Loucy (cell line): ENCODE results near the gene BCL11A.
A peak's percentile ranks its signal among the peaks of the same experiment; 100 is the strongest.

ENCODE experiments used
- H2AFZ ChIP-seq: fragments of 200-600 bp; sonication (generic); 2 replicates; pipeline ENCODE4 v1.6.0; 2016; ENCODE audit warnings: antibody characterized with exemption, mild to moderate bottlenecking, low read length, moderate library complexity
- H3F3A ChIP-seq: fragments of 200-600 bp; 2 replicates; pipeline ENCODE4 v1.6.0; 2016; ENCODE audit warnings: antibody characterized with exemption, low read depth, mild to moderate bottlenecking
- H3K27me3 ChIP-seq: fragments of 200-600 bp; sonication (generic); 2 replicates; pipeline ENCODE4 v1.6.1; 2014; ENCODE audit warnings: low read length, mild to moderate bottlenecking; ENCODE audit not compliant: insufficient read depth, poor library complexity, severe bottlenecking
- H3K36me3 ChIP-seq: fragments of 200-600 bp; sonication (generic); 2 replicates; pipeline ENCODE4 v1.6.1; 2016; ENCODE audit warnings: low read length; ENCODE audit not compliant: insufficient read depth
- H3K4me1 ChIP-seq: fragments of 200-600 bp; sonication (generic); 2 replicates; pipeline ENCODE4 v1.5.1; 2014; ENCODE audit warnings: low read length, mild to moderate bottlenecking; ENCODE audit not compliant: insufficient read depth, poor library complexity, severe bottlenecking
- H3K4me2 ChIP-seq: fragments of 200-600 bp; sonication (generic); 2 replicates; pipeline ENCODE4 v1.6.0; 2014; ENCODE audit warnings: antibody characterized with exemption, low read length, low read depth, mild to moderate bottlenecking; ENCODE audit not compliant: poor library complexity, severe bottlenecking
- H3K4me3 ChIP-seq: fragments of 200-600 bp; sonication (generic); 2 replicates; pipeline ENCODE4 v1.5.1; 2014; ENCODE audit warnings: low read length, mild to moderate bottlenecking, mixed read lengths; ENCODE audit not compliant: poor library complexity, severe bottlenecking
- H3K79me2 ChIP-seq: fragments of 200-600 bp; sonication (generic); 2 replicates; pipeline ENCODE4 v1.6.1; 2014; ENCODE audit warnings: low read length; ENCODE audit not compliant: insufficient read depth
- H3K9ac ChIP-seq: fragments of 200-600 bp; sonication (generic); 2 replicates; pipeline ENCODE4 v1.6.0; 2014; ENCODE audit warnings: mild to moderate bottlenecking, low read depth, low read length, moderate library complexity; ENCODE audit not compliant: poor library complexity, severe bottlenecking
- H3K9me2 ChIP-seq: fragments of 200-600 bp; sonication (generic); replicated peaks from 2 replicates; pipeline ENCODE4 v1.6.1; 2016; ENCODE audit warnings: low read depth, low read length, mixed read lengths
- H3K9me3 ChIP-seq: fragments of 200-600 bp; sonication (generic); 2 replicates; pipeline ENCODE4 v1.6.1; 2014; ENCODE audit warnings: mild to moderate bottlenecking, antibody characterized with exemption, low read length, low read depth; ENCODE audit not compliant: insufficient read depth
- H4K20me1 ChIP-seq: fragments of 200-600 bp; sonication (generic); 2 replicates; pipeline ENCODE4 v1.6.0; 2014; ENCODE audit warnings: antibody characterized with exemption, low read length, mild to moderate bottlenecking; ENCODE audit not compliant: insufficient read depth, poor library complexity, severe bottlenecking
- CTCF ChIP-seq: fragments of 200-600 bp; sonication (generic); conservative IDR thresholded peaks from 2 replicates; pipeline ENCODE4 v1.5.1; 2014; ENCODE audit warnings: mild to moderate bottlenecking, antibody characterized with exemption, low read length
- EZH2phosphoT487 ChIP-seq: fragments of 200-600 bp; IDR thresholded peaks from 2 replicates; pipeline ENCODE4 v1.6.1; 2018; ENCODE audit warnings: antibody characterized with exemption, mild to moderate bottlenecking, moderate library complexity, borderline replicate concordance

Gene BCL11A

GRCh38 chr2:60412027-60412426, 141.4 kb downstream of the BCL11A start:
- Histone ChIP-seq H3K4me2 (no peak overlapping the region), H3K4me3 (no peak overlapping the region), H3K36me3 (no peaks in the 10 kb centered on the region)

GRCh38 chr2:60411295-60411694, 142.2 kb downstream of the BCL11A start:
- Histone ChIP-seq H3K4me1 (peaks cover 8% of the 10 kb centered on the region), H3K9me2 (no peaks in the 10 kb centered on the region), H3K27me3 (no peaks in the 10 kb centered on the region), H3K9me3 (no peaks in the 10 kb centered on the region), H4K20me1 (no peaks in the 10 kb centered on the region), H3K36me3 (no peaks in the 10 kb centered on the region), H3K4me2 (peak overlapping the region; percentile 46), H3K9ac (no peak overlapping the region), H3F3A (no peaks in the 10 kb centered on the region), H2AFZ (peak overlapping the region; percentile 64; the same call in 1 of the 2 replicates), H3K4me3 (no peak overlapping the region), H3K79me2 (no peaks in the 10 kb centered on the region)
- TF ChIP-seq EZH2phosphoT487: no peak
- TF ChIP-seq CTCF: no peak

More at GRCh38 chr2:60412027-60412426, 141.4 kb downstream of the BCL11A start:
- Histone ChIP-seq H3F3A (no peaks in the 10 kb centered on the region), H3K9me3 (no peaks in the 10 kb centered on the region), H2AFZ (no peak overlapping the region), H4K20me1 (no peaks in the 10 kb centered on the region), H3K27me3 (no peaks in the 10 kb centered on the region), H3K79me2 (no peaks in the 10 kb centered on the region), H3K4me1 (peaks cover 8% of the 10 kb centered on the region), H3K9ac (no peak overlapping the region), H3K9me2 (no peaks in the 10 kb centered on the region)
- TF ChIP-seq CTCF (no peak), EZH2phosphoT487 (no peak)

GRCh38 chr2:60410456-60411146, 142.9 kb downstream of the BCL11A start:
- Histone ChIP-seq H3K9me2 (no peaks in the 10 kb centered on the region), H3F3A (no peaks in the 10 kb centered on the region), H3K4me2 (peak overlapping the region; percentile 46), H3K79me2 (no peaks in the 10 kb centered on the region), H3K4me3 (no peak overlapping the region), H3K4me1 (peaks cover 8% of the 10 kb centered on the region), H3K9me3 (no peaks in the 10 kb centered on the region), H2AFZ (no peak overlapping the region), H3K36me3 (no peaks in the 10 kb centered on the region), H3K27me3 (no peaks in the 10 kb centered on the region), H3K9ac (no peak overlapping the region), H4K20me1 (no peaks in the 10 kb centered on the region)
- TF ChIP-seq CTCF: no peak
- no peak for TF ChIP-seq EZH2phosphoT487
